T-helper 2 cell treated with Interferon-gamma antibody and Interleukin-4, amounts not matched to agents 100 ng/mL and 5 ng/mL, for 36 hours (primary cell): ENCODE measurements around the gene ACYP1. TPM values are rescaled to one million over a fixed set of nuclear protein-coding genes. Genes with fewer than 3 reads are reported as not detected.

Experiments
- intact Hi-C: fragments of 100-400 bp; cut with micrococcal nuclease; formaldehyde crosslinking; loops from one replicate; pipeline ENCODE4 v1.15.1; 2023
- total RNA-seq: library from RNA; stranded (reverse); gene quantifications from 2 replicates; pipeline ENCODE4 v1.2.3, GENCODE V29; 2022

Gene ACYP1
- 45.4 and 50.1 TPM in 2 replicates for total RNA-seq

- intact Hi-C loops, result loop anchor here (1.0 kb wide), 1 partner anchor 12 kb away; the partner anchor contains the start of gene MLH3
Measured at GRCh38 chr14:75063491-75064204, at the start of gene ACYP1. Gene ACYP1 (minus strand): TSS chr14:75064024. CDS start chr14:75063553, 471 bp downstream.

- intact Hi-C loops, result no loop called here
Measured at GRCh38 chr14:75109877-75110276, 46.1 kb upstream of the ACYP1 start.

GRCh38 chr14:75107186-75107585 is 43.4 kb upstream of the ACYP1 start:
- intact Hi-C loops, result no loop called here

GRCh38 chr14:75101491-75101890 is 37.7 kb upstream of the ACYP1 start:
- intact Hi-C loops, result no loop called here

- intact Hi-C loops, result no loop called here
Measured at GRCh38 chr14:75098682-75099081, 34.9 kb upstream of the ACYP1 start.

- intact Hi-C loops, result no loop called here
Measured at GRCh38 chr14:75098212-75098611, 34.4 kb upstream of the ACYP1 start.

GRCh38 chr14:75096959-75097358 is 33.1 kb upstream of the ACYP1 start:
- intact Hi-C loops, result no loop called here

- intact Hi-C loops, result no loop called here
Measured at GRCh38 chr14:75095690-75096089, 31.9 kb upstream of the ACYP1 start.

- intact Hi-C loops, result no loop called here
Measured at GRCh38 chr14:75094896-75095295, 31.1 kb upstream of the ACYP1 start.

GRCh38 chr14:75092698-75093097 is 28.9 kb upstream of the ACYP1 start:
- intact Hi-C loops, result no loop called here

- intact Hi-C loops, result no loop called here
Measured at GRCh38 chr14:75091251-75091650, 27.4 kb upstream of the ACYP1 start.

- intact Hi-C loops, result no loop called here
Measured at GRCh38 chr14:75090353-75090752, 26.5 kb upstream of the ACYP1 start.

- intact Hi-C loops, result loop anchor here (1.0 to 2.0 kb wide), 4 partner anchors 142 to 228 kb away; no protein-coding TSS in a partner anchor
Measured at GRCh38 chr14:75088566-75089373, 24.9 kb upstream of the ACYP1 start.

GRCh38 chr14:75088153-75088552 is 24.3 kb upstream of the ACYP1 start:
- intact Hi-C loops, result loop anchor here (1.0 to 2.0 kb wide), 4 partner anchors 142 to 227 kb away; no protein-coding TSS in a partner anchor

- intact Hi-C loops, result no loop called here
Measured at GRCh38 chr14:75084513-75084912, 20.7 kb upstream of the ACYP1 start.

- intact Hi-C loops, result no loop called here
Measured at GRCh38 chr14:75083271-75083670, 19.4 kb upstream of the ACYP1 start.

GRCh38 chr14:75081660-75082229 is 17.9 kb upstream of the ACYP1 start:
- intact Hi-C loops, result no loop called here

- intact Hi-C loops, result no loop called here
Measured at GRCh38 chr14:75079521-75079920, 15.7 kb upstream of the ACYP1 start.

- intact Hi-C loops, result no loop called here
Measured at GRCh38 chr14:75077794-75078193, 14.0 kb upstream of the ACYP1 start.

- intact Hi-C loops, result no loop called here
Measured at GRCh38 chr14:75070383-75070782, 6.6 kb upstream of the ACYP1 start.

- intact Hi-C loops, result loop anchor here (5.0 kb wide), 1 partner anchor 67 kb away; the partner anchor contains the start of gene EIF2B2
Measured at GRCh38 chr14:75069811-75070145, 6.0 kb upstream of the ACYP1 start.
